ENCODE results near the gene CDH23.

Gene CDH23

GRCh38 chr10:71636588-71636987 lies 239.9 kb downstream of the CDH23 start:
- Histone ChIP-seq H3K9me3 (replicated peaks; ENCODE audit: insufficient read depth, low read length) (no peaks in the 10 kb centered on the region), H3F3A (ENCODE audit: insufficient read depth, low read length) (no peaks in the 10 kb centered on the region), H3K27me3 (replicated peaks; ENCODE audit: insufficient read depth, low read length) (peaks cover 69% of the 10 kb centered on the region), H3K27ac (ENCODE audit: low read length) (no peak overlapping the region), H4K20me1 (ENCODE audit: insufficient read depth, low read length) (no peaks in the 10 kb centered on the region), H3K4me2 (ENCODE audit: low read depth, low read length) (no peak overlapping the region), H3K9me2 (replicated peaks; ENCODE audit: insufficient read depth, low read length) (no peaks in the 10 kb centered on the region), H2AFZ (ENCODE audit: low read length) (no peak overlapping the region), H3K4me1 (ENCODE audit: low read length) (no peaks in the 10 kb centered on the region), H3K36me3 (replicated peaks; ENCODE audit: insufficient read depth, low read length) (no peaks in the 10 kb centered on the region), H3K79me2 (ENCODE audit: low read length) (no peaks in the 10 kb centered on the region), H3K9ac (ENCODE audit: low read length) (no peak overlapping the region), H3K4me3 (ENCODE audit: low read length) (no peak overlapping the region)
- no peak for DNase-seq
- no peak for TF ChIP-seq EZH2phosphoT487 (IDR thresholded peaks at IDR 0.05; ENCODE audit: low read length)
- TF ChIP-seq CTCF (IDR thresholded peaks at IDR 0.05; ENCODE audit: low read length): no peak
- no peak for TF ChIP-seq EZH2 (optimal IDR thresholded peaks at IDR 0.05; ENCODE audit: low read depth, low read length)

GRCh38 chr10:71637305-71637704 lies 240.6 kb downstream of the CDH23 start:
- Histone ChIP-seq H3K9ac (ENCODE audit: low read length) (no peak overlapping the region), H3K27me3 (replicated peaks; ENCODE audit: insufficient read depth, low read length) (peaks cover 68% of the 10 kb centered on the region), H3K36me3 (replicated peaks; ENCODE audit: insufficient read depth, low read length) (no peaks in the 10 kb centered on the region), H3K4me3 (ENCODE audit: low read length) (no peak overlapping the region), H2AFZ (ENCODE audit: low read length) (no peak overlapping the region), H3K9me2 (replicated peaks; ENCODE audit: insufficient read depth, low read length) (no peaks in the 10 kb centered on the region), H3F3A (ENCODE audit: insufficient read depth, low read length) (no peaks in the 10 kb centered on the region), H3K9me3 (replicated peaks; ENCODE audit: insufficient read depth, low read length) (no peaks in the 10 kb centered on the region), H3K27ac (ENCODE audit: low read length) (no peak overlapping the region), H3K4me2 (ENCODE audit: low read depth, low read length) (no peak overlapping the region), H4K20me1 (ENCODE audit: insufficient read depth, low read length) (no peaks in the 10 kb centered on the region), H3K4me1 (ENCODE audit: low read length) (no peaks in the 10 kb centered on the region), H3K79me2 (ENCODE audit: low read length) (no peaks in the 10 kb centered on the region)
- no peak for DNase-seq
- TF ChIP-seq CTCF (IDR thresholded peaks at IDR 0.05; ENCODE audit: low read length) (no peak), EZH2phosphoT487 (IDR thresholded peaks at IDR 0.05; ENCODE audit: low read length) (no peak), EZH2 (optimal IDR thresholded peaks at IDR 0.05; ENCODE audit: low read depth, low read length) (no peak)

GRCh38 chr10:71638064-71638821 lies 241.5 kb downstream of the CDH23 start:
- DNase-seq: no peak
- no peak overlapping the region for H3K4me2 ChIP-seq (ENCODE audit: low read depth, low read length)
- H3K27ac ChIP-seq (ENCODE audit: low read length): no peak overlapping the region
- no peaks in the 10 kb centered on the region for H3K9me2 ChIP-seq (replicated peaks; ENCODE audit: insufficient read depth, low read length)
- peaks cover 74% of the 10 kb centered on the region for H3K27me3 ChIP-seq (replicated peaks; ENCODE audit: insufficient read depth, low read length)
- H3K9ac ChIP-seq (ENCODE audit: low read length): no peak overlapping the region
- H4K20me1 ChIP-seq (ENCODE audit: insufficient read depth, low read length): no peaks in the 10 kb centered on the region
- no peaks in the 10 kb centered on the region for H3K79me2 ChIP-seq (ENCODE audit: low read length)
- no peaks in the 10 kb centered on the region for H3F3A ChIP-seq (ENCODE audit: insufficient read depth, low read length)
- no peaks in the 10 kb centered on the region for H3K36me3 ChIP-seq (replicated peaks; ENCODE audit: insufficient read depth, low read length)
- no peak overlapping the region for H3K4me3 ChIP-seq (ENCODE audit: low read length)
- no peak for TF ChIP-seq EZH2 (optimal IDR thresholded peaks at IDR 0.05; ENCODE audit: low read depth, low read length)
- no peak for TF ChIP-seq EZH2phosphoT487 (IDR thresholded peaks at IDR 0.05; ENCODE audit: low read length)
- no peak for TF ChIP-seq CTCF (IDR thresholded peaks at IDR 0.05; ENCODE audit: low read length)
- H3K4me1 ChIP-seq (ENCODE audit: low read length): no peaks in the 10 kb centered on the region
- no peak overlapping the region for H2AFZ ChIP-seq (ENCODE audit: low read length)
- H3K9me3 ChIP-seq (replicated peaks; ENCODE audit: insufficient read depth, low read length): no peaks in the 10 kb centered on the region

Data from MM.1S (cell line).